AG09319 (cell line): ENCODE data around the gene TRAPPC3.

Source experiments
- DNase-seq: peaks from one replicate; pipeline ENCODE4 v3.0.0-alpha.2; 2010; ENCODE audit warnings: low read depth; ENCODE audit errors: extremely low read depth
- CTCF ChIP-seq: IDR thresholded peaks from 2 replicates; pipeline ENCODE4 v1.5.1; 2011; ENCODE audit warnings: low read depth, mild to moderate bottlenecking, inconsistent platforms, low read length, moderate library complexity

The TRAPPC3 gene

GRCh38 chr1:36154765-36155407, 5.6 kb upstream of the TRAPPC3 start:
- DNase-seq, result no peak
- TF ChIP-seq CTCF, result no peak

- no peak for TF ChIP-seq CTCF
- DNase-seq, result no peak
Observed at GRCh38 chr1:36154335-36154734, 5.0 kb upstream of the TRAPPC3 start.

GRCh38 chr1:36153476-36153875, 4.2 kb upstream of the TRAPPC3 start:
- DNase-seq, result no peak
- TF ChIP-seq CTCF, result no peak

- no peak for TF ChIP-seq CTCF
- no peak for DNase-seq
Observed at GRCh38 chr1:36151845-36152203, 2.5 kb upstream of the TRAPPC3 start.

- DNase-seq, result no peak
- no peak; the same call in 1 of the 2 replicates for TF ChIP-seq CTCF
Observed at GRCh38 chr1:36151134-36151844, 2.0 kb upstream of the TRAPPC3 start.

- no peak for TF ChIP-seq CTCF
- peak; percentile 82 for DNase-seq
Observed at GRCh38 chr1:36150296-36151133, 1.2 kb upstream of the TRAPPC3 start.

- TF ChIP-seq CTCF, result no peak
- no peak for DNase-seq
Observed at GRCh38 chr1:36149973-36150295, 648 bp upstream of the TRAPPC3 start.
